Activated B cell treated with CpG ODN at 0.5 μM for 24 hours (primary cell): ENCODE results near the gene DRC7. TPM values are rescaled to one million over a fixed set of nuclear protein-coding genes. Genes with fewer than 3 reads are reported as not detected.
"Not testable (repeated sequence)": the region's sequence is repeated elsewhere in the genome, so short reads cannot be mapped to it uniquely, and the experiment has no call there.

Experiments used
- ATAC-seq: fragments of 200-7000 bp; cut with Tn5 transposase; one replicate; pipeline ENCODE4 v1.10.0; 2021; ENCODE audit warnings: low read depth, mild to moderate bottlenecking, moderate library complexity
- CTCF ChIA-PET: fragments of 350-600 bp; sonication (Branson Sonifier 250); formaldehyde crosslinking; loops from one replicate; lab custom pipeline; 2021; ENCODE audit warnings: antibody characterized with exemption; lab: Charles Lee
- POLR2A ChIA-PET: fragments of 350-600 bp; sonication (Branson Sonifier 250); formaldehyde crosslinking; loops from one replicate; lab custom pipeline; 2021; ENCODE audit warnings: antibody characterized with exemption; lab: Charles Lee
- DNase-seq: peaks from one replicate; pipeline ENCODE4 v3.0.0; 2022
- H3K27ac Mint-ChIP-seq: one replicate; pipeline ENCODE4 v1.8.0; 2020; ENCODE audit warnings: mixed read lengths
- H3K27me3 Mint-ChIP-seq: one replicate; pipeline ENCODE4 v1.8.0; 2021; ENCODE audit warnings: mixed read lengths
- H3K36me3 Mint-ChIP-seq: one replicate; pipeline ENCODE4 v1.8.0; 2021; ENCODE audit warnings: low read depth, mixed read lengths
- H3K4me1 Mint-ChIP-seq: one replicate; pipeline ENCODE4 v1.8.0; 2021; ENCODE audit warnings: mixed read lengths
- H3K4me3 Mint-ChIP-seq: one replicate; pipeline ENCODE4 v1.8.0; 2020; ENCODE audit warnings: mild to moderate bottlenecking, mixed read lengths
- H3K9me3 Mint-ChIP-seq: one replicate; pipeline ENCODE4 v1.8.0; 2020; ENCODE audit warnings: mixed read lengths
- CTCF ChIP-seq: fragments of 200-600 bp; IDR thresholded peaks from one replicate; pipeline ENCODE4 v1.8.0; 2022; ENCODE audit warnings: antibody characterized with exemption, mild to moderate bottlenecking
- intact Hi-C: fragments of 100-400 bp; cut with micrococcal nuclease; formaldehyde crosslinking; loops from one replicate; pipeline ENCODE4 v1.15.1; 2024
- total RNA-seq: library from RNA; stranded (reverse); gene quantifications from 2 replicates; pipeline ENCODE4 v1.2.3, GENCODE V29; 2022

The DRC7 gene
- total RNA-seq, 1 donor from 2014 or later, result not detected

DNA sequence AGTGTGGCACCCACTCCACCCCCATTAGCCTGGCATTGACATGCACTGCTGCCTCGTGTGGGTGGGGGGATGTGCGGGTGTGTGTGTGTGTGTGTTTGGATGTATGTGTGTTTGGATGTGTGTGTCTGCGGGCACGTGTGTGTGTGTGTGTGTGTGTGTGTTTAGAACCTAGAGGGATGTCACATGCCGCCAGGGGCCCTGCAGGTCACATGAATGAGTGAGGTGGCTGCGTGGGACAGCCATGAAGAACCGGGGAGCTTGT is 50.0 kb downstream of the DRC7 start:
- H3K27me3 Mint-ChIP-seq, result no peaks in the 10 kb centered on the region
- H3K4me3 Mint-ChIP-seq, result no peak overlapping the region
- DNase-seq (no peak), ATAC-seq (no peak)
- H3K9me3 Mint-ChIP-seq, result no peaks in the 10 kb centered on the region
- intact Hi-C loops, result no loop called here
- H3K4me1 Mint-ChIP-seq, result no peaks in the 10 kb centered on the region
- TF ChIP-seq CTCF, result no peak
- ChIA-PET CTCF (no interaction called here), POLR2A (no interaction called here)
- H3K27ac Mint-ChIP-seq, result no peak overlapping the region
- peaks cover 8% of the 10 kb centered on the region for H3K36me3 Mint-ChIP-seq

DNA sequence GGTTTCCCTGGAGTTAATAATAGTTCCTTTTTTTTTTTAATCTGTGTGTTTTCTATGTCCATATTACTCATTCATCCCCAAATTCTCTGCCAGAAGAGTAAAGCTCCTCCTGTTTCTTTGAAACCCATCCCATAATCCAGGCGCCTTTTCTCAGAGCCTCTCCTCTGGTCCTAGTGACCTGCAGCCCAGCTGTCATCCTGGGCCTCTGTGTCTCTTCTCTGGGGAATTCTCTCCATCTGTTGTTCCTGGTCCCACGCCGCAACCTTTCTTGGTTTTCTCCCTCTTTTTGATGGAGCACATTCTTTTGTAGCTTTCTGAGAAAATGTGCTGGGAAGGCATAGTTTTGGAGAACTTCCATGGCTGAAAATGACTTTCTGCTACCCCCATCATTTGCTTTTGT is 51.2 kb downstream of the DRC7 start:
- H3K27me3 Mint-ChIP-seq, result no peaks in the 10 kb centered on the region
- ChIA-PET CTCF (no interaction called here), POLR2A (no interaction called here)
- no peak overlapping the region for H3K4me3 Mint-ChIP-seq
- peaks cover 9% of the 10 kb centered on the region for H3K36me3 Mint-ChIP-seq
- H3K4me1 Mint-ChIP-seq, result no peaks in the 10 kb centered on the region
- H3K27ac Mint-ChIP-seq, result no peak overlapping the region
- no peaks in the 10 kb centered on the region for H3K9me3 Mint-ChIP-seq
- intact Hi-C loops, result no loop called here
- no peak for TF ChIP-seq CTCF
- DNase-seq (no peak), ATAC-seq (no peak)

DNA sequence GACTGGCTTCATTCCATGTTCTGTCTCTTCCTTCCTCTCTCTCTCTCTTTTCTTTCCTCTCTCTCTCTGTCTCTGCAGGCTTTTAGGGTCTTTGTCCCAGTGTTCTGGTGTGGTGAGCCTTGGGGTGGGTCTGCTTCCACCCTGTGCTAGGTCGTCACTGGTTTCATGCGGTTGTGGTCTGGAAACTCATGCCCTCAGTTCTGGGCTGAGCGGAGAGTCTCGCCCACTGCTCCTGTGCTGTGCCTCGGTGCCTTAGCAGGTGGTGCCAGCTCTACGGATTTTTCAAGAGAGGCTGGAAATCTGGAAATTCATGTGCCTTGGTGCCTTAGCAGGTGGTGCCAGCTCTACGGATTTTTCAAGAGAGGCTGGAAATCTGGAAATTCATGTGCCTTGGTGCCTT is 51.7 kb downstream of the DRC7 start:
- peaks cover 13% of the 10 kb centered on the region for H3K36me3 Mint-ChIP-seq
- intact Hi-C loops, H3K4me3 Mint-ChIP-seq, ATAC-seq, H3K4me1 Mint-ChIP-seq, POLR2A ChIA-PET, H3K27me3 Mint-ChIP-seq, H3K27ac Mint-ChIP-seq, H3K9me3 Mint-ChIP-seq, CTCF ChIA-PET, DNase-seq: not testable (repeated sequence)

GRCh38 chr16:57747091-57747490 is 52.5 kb downstream of the DRC7 start:
- Mint-ChIP-seq H3K4me3 (no peak overlapping the region), H3K9me3 (no peaks in the 10 kb centered on the region), H3K36me3 (peaks cover 17% of the 10 kb centered on the region), H3K4me1 (no peaks in the 10 kb centered on the region), H3K27ac (no peak overlapping the region), H3K27me3 (no peaks in the 10 kb centered on the region)
- CTCF ChIA-PET, result no interaction called here
- POLR2A ChIA-PET, result no interaction called here
- ATAC-seq (no peak), DNase-seq (no peak)
- no peak for TF ChIP-seq CTCF
- intact Hi-C loops, result no loop called here

GRCh38 chr16:57747496-57747895 is 52.9 kb downstream of the DRC7 start:
- peaks cover 17% of the 10 kb centered on the region for H3K36me3 Mint-ChIP-seq
- TF ChIP-seq CTCF, result no peak
- no peak overlapping the region for H3K27ac Mint-ChIP-seq
- H3K9me3 Mint-ChIP-seq, result no peaks in the 10 kb centered on the region
- ATAC-seq (no peak), DNase-seq (no peak)
- CTCF ChIA-PET, result no interaction called here
- H3K27me3 Mint-ChIP-seq, result no peaks in the 10 kb centered on the region
- POLR2A ChIA-PET, result no interaction called here
- no peaks in the 10 kb centered on the region for H3K4me1 Mint-ChIP-seq
- intact Hi-C loops, result no loop called here
- no peak overlapping the region for H3K4me3 Mint-ChIP-seq

DNA sequence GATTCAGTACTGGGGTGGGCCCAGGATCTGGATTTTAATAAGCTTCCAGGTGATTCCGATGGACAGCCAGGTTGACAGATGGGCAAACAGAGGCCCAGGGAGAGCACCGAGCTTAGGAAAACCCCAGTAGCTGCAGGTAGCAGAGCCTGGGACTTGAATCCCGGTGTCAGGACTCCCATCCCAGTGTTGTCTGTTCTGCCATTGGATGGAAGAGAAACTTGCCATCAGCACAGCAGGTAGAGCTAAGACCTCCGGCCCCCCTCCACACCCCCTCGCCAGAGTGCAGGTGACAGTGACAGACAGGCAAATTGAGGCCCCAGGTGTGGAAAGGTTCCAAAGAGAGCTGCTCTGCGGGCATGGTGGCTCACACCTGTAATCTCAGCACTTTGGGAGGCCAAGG is 53.4 kb downstream of the DRC7 start:
- no peak for ATAC-seq
- ChIA-PET POLR2A (interaction anchor here (0.7 to 0.9 kb wide), 2 partner anchors 12 to 17 kb away, joined by 3 to 6 read pairs; partner anchors contain the start of gene KATNB1), CTCF (interaction anchor here (0.8 kb wide), 1 partner anchor 22 kb away, joined by 3 read pairs; no protein-coding TSS in a partner anchor)
- Mint-ChIP-seq H3K4me3 (no peak overlapping the region), H3K9me3 (no peaks in the 10 kb centered on the region), H3K27ac (no peak overlapping the region), H3K36me3 (peaks cover 19% of the 10 kb centered on the region), H3K27me3 (no peaks in the 10 kb centered on the region), H3K4me1 (no peaks in the 10 kb centered on the region)
- no peak for DNase-seq
- intact Hi-C loops, result no loop called here
- no peak for TF ChIP-seq CTCF
